VCaP (cell line): ENCODE results near the gene ACTR8.

Experiments used
- H3K27ac ChIP-seq: fragments of 450-650 bp; 2 replicates; pipeline ENCODE4 v1.5.1; 2017
- TF ChIP-seq, protein P1 (sequence below): fragments of 450-650 bp; conservative IDR thresholded peaks from 2 replicates; pipeline ENCODE4 v1.5.1; 2017; ENCODE audit warnings: mild to moderate bottlenecking, moderate library complexity

The ACTR8 gene

GRCh38 chr3:53860196-53860595 is 21.8 kb downstream of the ACTR8 start:
- TF ChIP-seq, protein P1, sequence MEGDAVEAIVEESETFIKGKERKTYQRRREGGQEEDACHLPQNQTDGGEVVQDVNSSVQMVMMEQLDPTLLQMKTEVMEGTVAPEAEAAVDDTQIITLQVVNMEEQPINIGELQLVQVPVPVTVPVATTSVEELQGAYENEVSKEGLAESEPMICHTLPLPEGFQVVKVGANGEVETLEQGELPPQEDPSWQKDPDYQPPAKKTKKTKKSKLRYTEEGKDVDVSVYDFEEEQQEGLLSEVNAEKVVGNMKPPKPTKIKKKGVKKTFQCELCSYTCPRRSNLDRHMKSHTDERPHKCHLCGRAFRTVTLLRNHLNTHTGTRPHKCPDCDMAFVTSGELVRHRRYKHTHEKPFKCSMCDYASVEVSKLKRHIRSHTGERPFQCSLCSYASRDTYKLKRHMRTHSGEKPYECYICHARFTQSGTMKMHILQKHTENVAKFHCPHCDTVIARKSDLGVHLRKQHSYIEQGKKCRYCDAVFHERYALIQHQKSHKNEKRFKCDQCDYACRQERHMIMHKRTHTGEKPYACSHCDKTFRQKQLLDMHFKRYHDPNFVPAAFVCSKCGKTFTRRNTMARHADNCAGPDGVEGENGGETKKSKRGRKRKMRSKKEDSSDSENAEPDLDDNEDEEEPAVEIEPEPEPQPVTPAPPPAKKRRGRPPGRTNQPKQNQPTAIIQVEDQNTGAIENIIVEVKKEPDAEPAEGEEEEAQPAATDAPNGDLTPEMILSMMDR, result no peak
- H3K27ac ChIP-seq, result no peak overlapping the region

DNA sequence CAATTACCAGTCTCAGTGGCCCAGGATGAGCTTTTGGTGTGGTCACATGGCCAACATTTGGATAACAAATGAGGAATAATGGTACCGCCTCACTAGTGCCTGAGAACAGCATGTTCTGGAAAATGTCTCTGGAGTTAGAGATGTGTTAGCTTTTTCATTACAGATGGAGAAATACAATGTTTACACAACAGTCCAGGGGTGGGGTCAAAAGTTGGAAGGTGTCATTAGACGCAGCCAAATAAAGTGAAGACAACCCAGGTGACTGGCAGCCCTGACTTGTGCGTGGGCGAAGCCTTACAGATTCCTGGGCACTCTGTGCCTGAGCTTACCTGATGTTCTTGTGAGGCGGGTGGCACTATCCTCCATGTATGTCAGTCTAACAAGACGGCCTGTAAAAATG is 22.8 kb downstream of the ACTR8 start:
- TF ChIP-seq, protein P1, result no peak
- H3K27ac ChIP-seq, result no peak overlapping the region

DNA sequence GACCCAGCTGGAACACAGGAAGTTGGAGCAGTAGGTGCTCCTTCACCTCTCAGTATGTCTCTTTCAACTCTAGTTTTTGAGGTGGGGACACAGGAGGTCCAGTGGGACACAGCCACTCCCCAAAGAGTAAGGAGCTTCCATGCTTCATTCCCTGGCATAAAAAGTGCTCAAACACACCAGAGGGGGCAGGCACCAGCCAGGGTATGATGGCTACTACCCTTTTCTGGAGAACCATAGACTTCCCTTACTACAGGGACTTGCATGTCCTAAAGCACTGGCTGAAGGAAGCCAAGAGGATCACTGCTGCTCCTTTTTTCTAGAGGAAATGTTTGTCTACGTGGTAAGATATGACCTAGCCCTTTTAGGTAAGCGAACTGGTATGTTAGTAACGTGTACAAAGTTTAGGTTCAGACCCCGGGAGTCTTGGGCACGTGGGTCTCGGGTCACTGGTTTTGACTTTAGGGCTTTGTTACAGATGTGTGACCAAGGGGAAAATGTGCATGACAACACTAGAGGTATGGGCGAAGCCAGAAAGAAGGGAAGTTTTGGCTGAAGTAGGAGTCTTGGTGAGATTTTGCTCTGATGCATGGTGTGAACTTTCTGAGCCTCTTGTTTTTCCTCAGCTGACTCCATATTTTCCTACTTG is 23.7 kb downstream of the ACTR8 start:
- TF ChIP-seq, protein P1, result no peak
- no peak overlapping the region for H3K27ac ChIP-seq

GRCh38 chr3:53856964-53857363 is 25.0 kb downstream of the ACTR8 start:
- TF ChIP-seq, protein P1, result no peak
- H3K27ac ChIP-seq, result no peak overlapping the region

GRCh38 chr3:53850895-53851294 is 31.1 kb downstream of the ACTR8 start:
- H3K27ac ChIP-seq, result no peak overlapping the region
- TF ChIP-seq, protein P1, result no peak

GRCh38 chr3:53849916-53850315 is 32.0 kb downstream of the ACTR8 start:
- H3K27ac ChIP-seq, result no peak overlapping the region
- TF ChIP-seq, protein P1, result no peak

DNA sequence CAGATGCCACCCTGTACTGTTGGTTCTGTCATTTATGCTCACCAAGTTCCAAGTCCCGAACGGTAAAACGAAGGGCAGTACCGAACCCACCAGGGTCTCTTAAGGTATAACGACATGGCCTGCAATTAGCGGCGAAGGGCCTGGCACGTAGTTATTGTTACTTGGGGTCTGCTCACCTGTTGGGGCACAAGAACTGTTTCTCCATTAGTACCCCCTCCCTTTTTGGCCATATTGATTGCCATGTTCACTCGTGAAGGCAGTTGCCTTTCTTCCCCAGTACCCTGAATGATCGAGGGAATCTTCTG is 35.1 kb downstream of the ACTR8 start:
- H3K27ac ChIP-seq, result peak overlapping the region; percentile 94
- TF ChIP-seq, protein P1, result no peak
